Measurements from ENCODE around the gene EXOC4. TPM values are rescaled to one million over a fixed set of nuclear protein-coding genes. Genes with fewer than 3 reads are reported as not detected.

EXOC4 gene
- total and polyA plus RNA-seq, 2 of the 13 experiments (the other 11 are each of a cell fraction or from before 2014, with no cell fraction given) = 22.5 to 39.0 TPM

DNA sequence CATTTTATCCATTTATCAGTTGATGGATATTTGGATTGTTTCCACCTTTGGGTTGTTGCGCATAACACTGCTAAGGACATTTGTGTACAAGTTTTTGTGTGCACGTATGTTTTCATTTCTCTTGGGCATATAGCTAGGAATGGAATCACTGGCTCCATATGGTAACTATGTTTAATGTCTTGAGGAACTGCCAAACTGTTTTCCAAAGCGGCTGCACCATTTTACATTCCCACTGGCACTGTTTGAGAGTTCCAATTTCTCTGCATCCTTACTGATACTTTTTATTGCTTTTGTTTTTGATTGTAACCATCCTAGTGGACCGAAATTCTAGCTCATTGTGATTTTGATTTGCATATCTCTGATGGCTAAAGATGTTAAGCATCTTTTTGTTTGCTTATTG lies 118.7 kb downstream of the EXOC4 start (continued):
- TF ChIP-seq SPEN (CRISPR knock-in tag; IDR thresholded peaks at IDR 0.05; ENCODE audit: low read depth) (no peak), AHR (CRISPR knock-in tag; IDR thresholded peaks at IDR 0.05) (no peak), YEATS2 (CRISPR knock-in tag; IDR thresholded peaks at IDR 0.05; ENCODE audit: borderline replicate concordance) (no peak), JUNB (CRISPR knock-in tag; IDR thresholded peaks at IDR 0.05; ENCODE audit: borderline replicate concordance) (no peak), HCFC1 (IDR thresholded peaks at IDR 0.05; ENCODE audit: low read depth, low read length) (no peak), ZNF3 (CRISPR knock-in tag; IDR thresholded peaks at IDR 0.05) (no peak), ZNF883 (CRISPR knock-in tag; IDR thresholded peaks at IDR 0.05; ENCODE audit: not compliant biosample characterization) (no peak)
- TF ChIP-seq, protein P1, sequence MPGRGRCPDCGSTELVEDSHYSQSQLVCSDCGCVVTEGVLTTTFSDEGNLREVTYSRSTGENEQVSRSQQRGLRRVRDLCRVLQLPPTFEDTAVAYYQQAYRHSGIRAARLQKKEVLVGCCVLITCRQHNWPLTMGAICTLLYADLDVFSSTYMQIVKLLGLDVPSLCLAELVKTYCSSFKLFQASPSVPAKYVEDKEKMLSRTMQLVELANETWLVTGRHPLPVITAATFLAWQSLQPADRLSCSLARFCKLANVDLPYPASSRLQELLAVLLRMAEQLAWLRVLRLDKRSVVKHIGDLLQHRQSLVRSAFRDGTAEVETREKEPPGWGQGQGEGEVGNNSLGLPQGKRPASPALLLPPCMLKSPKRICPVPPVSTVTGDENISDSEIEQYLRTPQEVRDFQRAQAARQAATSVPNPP (CRISPR knock-in tag; IDR thresholded peaks at IDR 0.05) = no peak

DNA sequence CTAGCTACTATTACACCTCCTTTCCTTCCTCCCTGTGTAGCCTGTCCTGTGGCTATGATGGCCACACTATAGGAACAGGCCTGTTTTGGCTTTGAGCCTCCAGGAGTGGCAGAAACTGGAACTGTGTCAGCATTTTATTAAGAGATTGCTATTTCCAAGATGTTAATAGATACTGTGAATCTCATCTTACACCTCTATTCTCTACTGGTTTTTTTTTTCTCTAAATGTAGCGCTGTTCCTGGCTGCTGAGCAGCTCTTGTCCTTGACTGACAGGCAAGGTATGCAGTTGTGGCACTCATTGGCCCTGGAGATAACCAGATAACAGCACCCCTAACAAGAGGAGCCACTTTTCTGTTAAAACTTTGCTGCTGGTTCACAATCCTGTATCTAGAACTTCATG lies 119.5 kb downstream of the EXOC4 start:
- TF ChIP-seq, protein P2, sequence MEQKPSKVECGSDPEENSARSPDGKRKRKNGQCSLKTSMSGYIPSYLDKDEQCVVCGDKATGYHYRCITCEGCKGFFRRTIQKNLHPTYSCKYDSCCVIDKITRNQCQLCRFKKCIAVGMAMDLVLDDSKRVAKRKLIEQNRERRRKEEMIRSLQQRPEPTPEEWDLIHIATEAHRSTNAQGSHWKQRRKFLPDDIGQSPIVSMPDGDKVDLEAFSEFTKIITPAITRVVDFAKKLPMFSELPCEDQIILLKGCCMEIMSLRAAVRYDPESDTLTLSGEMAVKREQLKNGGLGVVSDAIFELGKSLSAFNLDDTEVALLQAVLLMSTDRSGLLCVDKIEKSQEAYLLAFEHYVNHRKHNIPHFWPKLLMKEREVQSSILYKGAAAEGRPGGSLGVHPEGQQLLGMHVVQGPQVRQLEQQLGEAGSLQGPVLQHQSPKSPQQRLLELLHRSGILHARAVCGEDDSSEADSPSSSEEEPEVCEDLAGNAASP (CRISPR knock-in tag; IDR thresholded peaks at IDR 0.05; ENCODE audit: borderline replicate concordance) = no peak
- TF ChIP-seq PAWR (CRISPR knock-in tag; IDR thresholded peaks at IDR 0.05; ENCODE audit: borderline replicate concordance) = no peak
- TF ChIP-seq MAFK (conservative IDR thresholded peaks at IDR 0.05 in 1 of 2, IDR thresholded peaks at IDR 0.05 in 1 of 2; ENCODE audit: low read length in 2 of 2) = peak in 1 of 2 experiments; percentile 5; a peak in 1 of 4 replicates
- ChIA-PET CTCF (ENCODE audit: low intra/inter-chr PET ratio, low total read pairs) (no interaction called here), POLR2A (no interaction called here)
- H3K4me2 ChIP-seq (ENCODE audit: low read depth, low read length) = no peak overlapping the region
- intact Hi-C loops (cut with micrococcal nuclease; ENCODE audit: unreplicated experiment) = no loop called here
- no peak overlapping the region for H2AFZ ChIP-seq (ENCODE audit: low read length)
- ATAC-seq = no peak
- in situ Hi-C loops (cut with HindIII; ENCODE audit: extremely low pct_ligation_motif_present, low pct_unique_long_range_greater_than_20kb) = no loop called here
- H3K9me3 ChIP-seq (ENCODE audit: low read length) = no peaks in the 10 kb centered on the region
- no TSS peak for BruUV-seq (replicated peaks)
- H4K20me1 ChIP-seq (ENCODE audit: insufficient read depth, low read length) = no peaks in the 10 kb centered on the region
- H3K27ac ChIP-seq (ENCODE audit: extremely low read length, insufficient read depth, low read length) = no peak overlapping the region
- DNase-seq (ENCODE audit: low spot score) = no peak
- peaks cover 0 to 7% of the 10 kb centered on the region in 2 experiments; a peak in 1 of 5 replicates for H3K36me3 ChIP-seq (replicated peaks in 1 of 2; ENCODE audit: control insufficient read depth in 1 of 2, insufficient read depth in 2 of 2, low read length in 2 of 2)
- H3K4me3 ChIP-seq (replicated peaks in 1 of 3; ENCODE audit: insufficient read depth in 1 of 3, low read depth in 2 of 3, low read length in 3 of 3) = no peak overlapping the region
- no peak overlapping the region for H3K9ac ChIP-seq (ENCODE audit: insufficient read depth, low read depth, low read length)
- no peaks in the 10 kb centered on the region for H3K4me1 ChIP-seq (ENCODE audit: insufficient read depth, low read length)
- no peaks in the 10 kb centered on the region for H3K27me3 ChIP-seq (ENCODE audit: control insufficient read depth in 1 of 2, insufficient read depth in 2 of 2, low read length in 2 of 2)
- 95% methylated on average over 1 of the region's 1 CpG for WGBS (ENCODE audit: low lambda C conversion rate)
- no peak for FAIRE-seq
- H3K79me2 ChIP-seq (ENCODE audit: insufficient read depth, low read length) = no peaks in the 10 kb centered on the region

Measured in HepG2 (cell line).